H9 (cell line): ENCODE measurements around the gene IRAK1. TPM values are rescaled to one million over a fixed set of nuclear protein-coding genes. Genes with fewer than 3 reads are reported as not detected.

ENCODE experiments used
- DNase-seq: peaks from one replicate; pipeline ENCODE4 v3.0.0-alpha.2; 2017
- H2AFZ ChIP-seq: one replicate; pipeline ENCODE4 v1.6.1; 2013; ENCODE audit warnings: mild to moderate bottlenecking, low read length, control low read depth, moderate library complexity
- H2AK5ac ChIP-seq: 2 replicates; pipeline ENCODE4 v1.6.1; 2013; ENCODE audit warnings: low read length, control low read depth, mixed read lengths; ENCODE audit not compliant: insufficient read length
- H2BK120ac ChIP-seq: one replicate; pipeline ENCODE4 v1.6.1; 2013; ENCODE audit warnings: low read depth, mild to moderate bottlenecking, low read length, control low read depth, inconsistent platforms; ENCODE audit not compliant: poor library complexity, severe bottlenecking
- H2BK12ac ChIP-seq: 2 replicates; pipeline ENCODE4 v1.6.1; 2013; ENCODE audit warnings: low read length, control low read depth, mixed read lengths, low read depth; ENCODE audit not compliant: insufficient read length
- H2BK15ac ChIP-seq: 2 replicates; pipeline ENCODE4 v1.6.1; 2013; ENCODE audit warnings: low read depth, low read length, control low read depth
- H2BK20ac ChIP-seq: one replicate; pipeline ENCODE4 v1.6.1; 2013; ENCODE audit warnings: low read depth, mild to moderate bottlenecking, low read length, control low read depth, inconsistent platforms; ENCODE audit not compliant: poor library complexity, severe bottlenecking
- H2BK5ac ChIP-seq: 2 replicates; pipeline ENCODE4 v1.6.1; 2013; ENCODE audit warnings: low read length, control low read depth, mixed read lengths; ENCODE audit not compliant: insufficient read length
- H3K14ac ChIP-seq: 2 replicates; pipeline ENCODE4 v1.6.1; 2013; ENCODE audit warnings: low read length, control low read depth; ENCODE audit not compliant: insufficient read depth
- H3K18ac ChIP-seq: 2 replicates; pipeline ENCODE4 v1.6.1; 2013; ENCODE audit warnings: low read depth, mild to moderate bottlenecking, mixed read lengths, low read length, control low read depth; ENCODE audit not compliant: insufficient read length
- H3K23ac ChIP-seq: 2 replicates; pipeline ENCODE4 v1.6.1; 2013; ENCODE audit warnings: low read length, control low read depth, mixed read lengths, low read depth; ENCODE audit not compliant: insufficient read length
- H3K23me2 ChIP-seq: 2 replicates; pipeline ENCODE4 v1.6.1; 2013; ENCODE audit warnings: low read depth, mild to moderate bottlenecking, mixed read lengths, low read length, control low read depth; ENCODE audit not compliant: insufficient read length, poor library complexity, severe bottlenecking
- H3K27ac ChIP-seq: 2 replicates; pipeline ENCODE4 v1.5.1; 2013; ENCODE audit warnings: low read length, control low read depth, mixed read lengths, low read depth; ENCODE audit not compliant: insufficient read length
- H3K27me3 ChIP-seq: 2 replicates; pipeline ENCODE4 v1.6.1; 2013; ENCODE audit warnings: low read length, control low read depth, inconsistent platforms; ENCODE audit not compliant: insufficient read depth
- H3K4ac ChIP-seq: 2 replicates; pipeline ENCODE4 v1.6.1; 2013; ENCODE audit warnings: low read depth, mild to moderate bottlenecking, control low read depth, inconsistent platforms, low read length, moderate library complexity
- H3K4me1 ChIP-seq: 2 replicates; pipeline ENCODE4 v1.6.1; 2013; ENCODE audit warnings: low read length, control low read depth, inconsistent platforms; ENCODE audit not compliant: insufficient read depth
- H3K4me2 ChIP-seq: 2 replicates; pipeline ENCODE4 v1.6.1; 2013; ENCODE audit warnings: low read length, control low read depth, mixed read lengths; ENCODE audit not compliant: insufficient read length, insufficient read depth
- H3K56ac ChIP-seq: 2 replicates; pipeline ENCODE4 v1.6.1; 2013; ENCODE audit warnings: low read depth, mild to moderate bottlenecking, mixed read lengths, low read length, control low read depth; ENCODE audit not compliant: insufficient read length
- H3K79me1 ChIP-seq: 2 replicates; pipeline ENCODE4 v1.6.1; 2013; ENCODE audit warnings: low read depth, mild to moderate bottlenecking, moderate library complexity, low read length, control low read depth, inconsistent platforms; ENCODE audit not compliant: insufficient read depth, poor library complexity, severe bottlenecking
- H3K79me2 ChIP-seq: 2 replicates; pipeline ENCODE4 v1.6.1; 2013; ENCODE audit warnings: low read length, control low read depth, inconsistent platforms; ENCODE audit not compliant: insufficient read depth
- H3K9ac ChIP-seq: 2 replicates; pipeline ENCODE4 v1.6.1; 2013; ENCODE audit warnings: low read length, control low read depth, mixed read lengths; ENCODE audit not compliant: insufficient read length; ENCODE audit errors: extremely low read depth
- H3K9me3 ChIP-seq: one replicate; pipeline ENCODE4 v1.6.1; 2013; ENCODE audit warnings: low read depth, low read length, inconsistent platforms; ENCODE audit not compliant: control insufficient read depth
- H3T11ph ChIP-seq: one replicate; pipeline ENCODE4 v1.6.1; 2013; ENCODE audit warnings: mild to moderate bottlenecking, low read length, control low read depth, inconsistent platforms
- H4K20me1 ChIP-seq: one replicate; pipeline ENCODE4 v1.6.1; 2013; ENCODE audit not compliant: control insufficient read depth, insufficient read length, insufficient read depth
- H4K5ac ChIP-seq: 2 replicates; pipeline ENCODE4 v1.6.1; 2013; ENCODE audit warnings: low read depth, mild to moderate bottlenecking, mixed read lengths, low read length, control low read depth; ENCODE audit not compliant: insufficient read length
- H4K8ac ChIP-seq: replicated peaks from 2 replicates; pipeline ENCODE4 v1.6.1; 2013; ENCODE audit warnings: low read length, control low read depth, mixed read lengths, low read depth; ENCODE audit not compliant: insufficient read length
- H4K91ac ChIP-seq: 2 replicates; pipeline ENCODE4 v1.6.1; 2013; ENCODE audit warnings: low read depth, mild to moderate bottlenecking, moderate library complexity, mixed read lengths, low read length, control low read depth; ENCODE audit not compliant: insufficient read length
- H3K27ac Mint-ChIP-seq, 3 experiments: 2 replicates in 2 of 3; 3 replicates in 1 of 3; pipeline ENCODE4 v1.8.0; 2020 to 2021; ENCODE audit warnings: mixed read lengths in 3 of 3, mild to moderate bottlenecking in 1 of 3, moderate library complexity in 1 of 3
- H3K27me3 Mint-ChIP-seq: 2 replicates; pipeline ENCODE4 v1.8.0; 2021; ENCODE audit warnings: low read depth, mild to moderate bottlenecking, moderate library complexity, mixed read lengths
- H3K36me3 Mint-ChIP-seq, 3 experiments: 2 replicates in 2 of 3; 3 replicates in 1 of 3; pipeline ENCODE4 v1.8.0; 2020 to 2021; ENCODE audit warnings: low read depth in 3 of 3, mixed read lengths in 3 of 3; ENCODE audit not compliant: insufficient read depth in 1 of 3
- H3K4me1 Mint-ChIP-seq, 2 experiments: 2 replicates each; pipeline ENCODE4 v1.8.0; 2020; ENCODE audit warnings: mixed read lengths in 2 of 2
- H3K4me3 Mint-ChIP-seq, 2 experiments: 2 replicates in 1 of 2; 3 replicates in 1 of 2; pipeline ENCODE4 v1.8.0; 2020 to 2021; ENCODE audit warnings: mild to moderate bottlenecking in 2 of 2, mixed read lengths in 2 of 2, moderate library complexity in 1 of 2
- H3K9me3 Mint-ChIP-seq, 2 experiments: 2 replicates in 1 of 2; 3 replicates in 1 of 2; pipeline ENCODE4 v1.8.0; 2020; ENCODE audit warnings: mild to moderate bottlenecking in 2 of 2, mixed read lengths in 2 of 2, moderate library complexity in 1 of 2
- CTCF ChIP-seq: fragments of 200-600 bp; sonication (generic); conservative IDR thresholded peaks from 3 replicates; pipeline ENCODE4 v1.8.0; 2021; ENCODE audit warnings: antibody characterized with exemption, mild to moderate bottlenecking
- WGBS: extraction: QIAGEN DNeasy Blood & Tissue Kit; methylation state at CpG from one replicate; pipeline ENCODE4 v1.1.7; 2013; ENCODE audit warnings: missing lambda C conversion rate, low lambda C conversion rate, mixed read lengths; ENCODE audit not compliant: insufficient read length; ENCODE audit errors: extremely low coverage; 5-methylcytosine and 5-hydroxymethylcytosine counted together
- total RNA-seq: library from RNA; stranded (reverse); gene quantifications from 2 replicates; pipeline ENCODE4 v1.2.1, GENCODE V29; 2021

IRAK1 gene
- total RNA-seq, 1 experiment from 2014 or later: 98.4 TPM

- Histone ChIP-seq H4K8ac (no peak overlapping the region), H4K5ac (no peak overlapping the region), H2BK12ac (no peak overlapping the region), H3K9ac (no peak overlapping the region), H3T11ph (no peak overlapping the region), H3K56ac (no peak overlapping the region), H3K4me1 (no peaks in the 10 kb centered on the region), H2BK120ac (no peak overlapping the region), H4K91ac (no peak overlapping the region), H2BK5ac (no peak overlapping the region), H3K18ac (no peak overlapping the region), H3K4ac (no peak overlapping the region), H3K14ac (no peak overlapping the region), H3K23ac (no peak overlapping the region), H2AFZ (no peak overlapping the region), H3K27ac (no peak overlapping the region), H3K23me2 (no peaks in the 10 kb centered on the region), H3K27me3 (no peaks in the 10 kb centered on the region), H3K79me2 (no peaks in the 10 kb centered on the region), H3K4me2 (no peak overlapping the region), H2BK15ac (no peak overlapping the region), H4K20me1 (peaks cover 5% of the 10 kb centered on the region), H3K79me1 (no peaks in the 10 kb centered on the region), H3K9me3 (peaks cover 4% of the 10 kb centered on the region), H2BK20ac (no peak overlapping the region), H2AK5ac (no peak overlapping the region)
- no peak overlapping the region for H3K27ac Mint-ChIP-seq
- no peak overlapping the region for H3K4me3 Mint-ChIP-seq
- H3K36me3 Mint-ChIP-seq: peaks cover 13 to 67% (median 33%) of the 10 kb centered on the region in 3 experiments; a peak in 6 of 7 replicates
- H3K4me1 Mint-ChIP-seq: peaks cover 1 to 10% of the 10 kb centered on the region in 2 experiments; a peak in 3 of 4 replicates
- TF ChIP-seq CTCF: no peak
- H3K27me3 Mint-ChIP-seq: no peaks in the 10 kb centered on the region; the same call in 1 of the 2 replicates
- WGBS: no CpG with 5 or more reads among the region's 17 CpGs
- peaks cover 62 to 70% of the 10 kb centered on the region in 2 experiments for H3K9me3 Mint-ChIP-seq
- DNase-seq: no peak
Observed at GRCh38 chrX:154012336-154012991, 7.2 kb downstream of the IRAK1 start.
